Measurements from ENCODE around the gene KERA.
"Not testable (repeated sequence)": the region's sequence is repeated elsewhere in the genome, so short reads cannot be mapped to it uniquely, and the experiment has no call there.

The KERA gene, protein sequence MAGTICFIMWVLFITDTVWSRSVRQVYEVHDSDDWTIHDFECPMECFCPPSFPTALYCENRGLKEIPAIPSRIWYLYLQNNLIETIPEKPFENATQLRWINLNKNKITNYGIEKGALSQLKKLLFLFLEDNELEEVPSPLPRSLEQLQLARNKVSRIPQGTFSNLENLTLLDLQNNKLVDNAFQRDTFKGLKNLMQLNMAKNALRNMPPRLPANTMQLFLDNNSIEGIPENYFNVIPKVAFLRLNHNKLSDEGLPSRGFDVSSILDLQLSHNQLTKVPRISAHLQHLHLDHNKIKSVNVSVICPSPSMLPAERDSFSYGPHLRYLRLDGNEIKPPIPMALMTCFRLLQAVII

DNA sequence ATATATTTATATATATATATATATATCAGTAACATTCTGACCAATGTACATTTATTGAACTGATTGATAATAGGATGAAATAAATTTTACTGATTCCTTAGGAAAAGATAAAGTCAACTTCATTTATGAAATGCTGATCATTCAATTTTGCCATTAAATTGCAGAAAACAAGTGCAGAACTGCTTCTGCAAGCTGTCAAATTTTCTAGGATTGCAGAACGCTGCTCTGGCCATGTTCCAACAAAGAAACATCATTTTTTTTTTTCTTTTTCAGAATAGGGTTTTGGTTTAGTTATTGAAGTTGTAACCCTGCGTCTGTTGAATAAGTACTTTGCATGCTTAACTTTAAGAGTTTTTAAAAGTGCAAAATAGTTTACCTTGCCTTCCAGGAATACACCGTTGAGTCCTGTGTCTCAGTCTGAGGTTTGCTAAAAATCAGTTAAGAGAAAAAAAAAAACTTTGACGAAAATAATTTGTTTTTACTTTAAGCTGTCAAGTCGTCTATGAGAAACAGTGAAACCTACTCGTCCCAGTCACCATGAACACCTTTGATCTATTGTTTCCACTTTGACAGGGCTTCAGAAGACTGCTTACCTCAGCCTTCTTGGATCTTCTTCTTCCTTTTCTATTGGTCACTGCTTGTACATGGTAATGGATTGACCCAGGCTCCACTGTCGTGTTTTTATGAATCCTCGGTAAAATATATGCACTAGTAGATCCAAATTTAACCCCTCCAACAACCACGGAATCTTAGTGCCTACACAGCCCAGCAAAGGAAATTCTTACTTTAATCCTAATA is at the start of gene KERA:
Gene KERA (minus strand): TSS at position 657 of the 798 bp plus-strand sequence. CDS start 1,743 bp downstream, outside the sequence.
- no peak for DNase-seq (ENCODE audit: low read depth in 2 of 2)

DNA sequence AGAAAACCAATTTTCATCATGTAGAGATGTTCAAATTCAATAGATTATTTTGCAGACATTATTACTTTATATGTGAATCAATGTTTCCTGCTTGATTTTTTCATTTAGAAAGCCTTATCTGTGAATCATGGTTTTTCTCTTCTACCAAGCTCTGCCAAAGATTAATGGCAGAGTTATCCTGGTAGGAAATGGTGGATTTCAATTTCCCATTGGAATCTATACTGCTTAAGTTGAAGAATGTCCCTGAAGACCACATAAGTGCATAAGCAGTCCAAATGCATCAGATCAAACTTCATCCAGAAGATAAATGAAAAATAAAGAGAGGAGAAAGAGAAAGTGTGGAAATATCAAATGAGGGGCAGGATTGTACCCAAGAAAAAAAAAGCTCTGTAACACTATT is 48.5 kb upstream of the KERA start:
- DNase-seq (ENCODE audit: low read depth in 2 of 2), result no peak

DNA sequence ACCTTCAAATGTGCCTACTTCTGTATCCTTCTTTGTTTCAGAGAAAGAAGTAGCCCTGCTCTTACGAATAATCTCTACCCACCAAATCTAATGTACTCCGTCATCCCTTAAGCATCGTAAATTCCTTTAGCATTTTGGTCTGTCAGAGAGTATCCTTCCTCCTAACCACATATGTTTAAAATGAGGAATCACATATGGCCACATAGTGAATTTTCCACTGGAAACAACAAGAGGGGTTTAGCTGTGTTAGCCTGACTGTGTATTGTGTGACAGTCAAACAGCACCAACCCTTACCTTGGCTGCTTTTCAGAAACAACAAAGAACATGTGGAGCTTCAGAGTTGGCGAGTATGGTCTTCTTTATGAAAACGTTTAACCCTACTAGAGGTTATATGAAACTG is 48.0 kb upstream of the KERA start:
- no peak for DNase-seq (ENCODE audit: low read depth in 2 of 2)

DNA sequence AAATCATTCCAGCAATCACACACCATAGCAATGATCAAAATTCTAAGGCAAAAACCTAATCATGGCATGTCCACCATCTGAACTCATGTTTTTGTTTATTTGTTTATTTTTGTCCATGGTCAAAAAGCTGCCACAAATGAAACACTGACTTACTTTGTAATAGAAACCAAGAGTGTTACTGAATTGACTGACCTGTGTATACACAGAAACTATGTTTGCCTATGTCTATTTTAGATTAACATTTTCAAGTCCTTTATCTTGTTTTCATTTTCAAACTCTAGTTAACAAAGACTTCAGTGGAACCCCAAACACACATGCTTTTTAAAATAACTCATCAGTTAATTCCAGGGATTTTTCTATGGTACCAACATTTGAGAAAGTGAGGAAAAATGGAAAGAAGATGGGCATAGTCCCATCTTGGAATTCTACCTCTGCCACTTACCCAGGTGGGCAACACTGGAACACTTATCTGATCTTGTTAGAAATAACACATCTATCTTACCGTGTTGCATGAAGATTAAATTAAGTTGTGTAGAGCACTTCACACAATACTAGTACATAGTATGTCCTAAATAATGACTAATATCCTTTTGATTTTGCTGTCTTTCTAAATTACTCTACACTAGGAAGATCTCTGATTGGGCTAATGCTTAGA is 47.1 kb upstream of the KERA start:
- DNase-seq (ENCODE audit: low read depth in 2 of 2), result no peak

DNA sequence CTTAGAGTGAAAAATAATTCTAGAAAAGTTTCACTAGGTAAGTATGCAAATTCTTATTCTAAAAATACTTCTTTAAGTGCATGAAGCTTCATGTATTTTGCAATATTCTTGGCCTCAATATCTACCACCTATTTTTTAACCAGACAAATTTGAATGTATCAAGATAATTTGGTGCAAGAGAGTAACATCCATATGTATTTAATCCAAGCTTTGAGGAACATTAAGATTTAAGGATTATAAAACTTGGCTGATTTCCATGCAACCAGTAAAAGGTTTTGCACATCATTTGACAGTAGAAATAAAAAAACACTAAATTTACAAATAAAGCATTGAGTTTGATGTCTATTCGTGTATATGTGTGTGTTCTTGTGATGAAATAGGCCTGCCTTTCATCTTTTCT is 45.8 kb upstream of the KERA start:
- no peak for DNase-seq (ENCODE audit: low read depth in 2 of 2)

DNA sequence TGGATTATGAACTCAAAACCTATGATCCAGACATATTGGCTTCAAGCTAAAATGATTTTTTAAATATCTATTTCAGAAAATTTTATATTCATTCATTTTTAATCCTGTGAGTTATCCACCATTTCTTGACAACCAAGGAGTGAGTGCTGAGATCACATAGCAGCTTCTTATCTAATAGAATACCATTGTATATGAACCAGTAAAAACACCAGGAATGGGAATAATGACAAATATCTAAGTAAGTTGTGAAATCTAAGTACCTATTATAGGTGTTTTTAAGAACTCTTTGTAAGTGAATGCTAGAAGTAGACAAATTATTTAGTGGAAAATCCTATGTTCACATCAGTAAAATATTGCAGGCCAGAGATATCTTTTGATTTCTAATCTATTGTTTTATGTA is 45.3 kb upstream of the KERA start:
- DNase-seq (ENCODE audit: low read depth in 2 of 2), result no peak

DNA sequence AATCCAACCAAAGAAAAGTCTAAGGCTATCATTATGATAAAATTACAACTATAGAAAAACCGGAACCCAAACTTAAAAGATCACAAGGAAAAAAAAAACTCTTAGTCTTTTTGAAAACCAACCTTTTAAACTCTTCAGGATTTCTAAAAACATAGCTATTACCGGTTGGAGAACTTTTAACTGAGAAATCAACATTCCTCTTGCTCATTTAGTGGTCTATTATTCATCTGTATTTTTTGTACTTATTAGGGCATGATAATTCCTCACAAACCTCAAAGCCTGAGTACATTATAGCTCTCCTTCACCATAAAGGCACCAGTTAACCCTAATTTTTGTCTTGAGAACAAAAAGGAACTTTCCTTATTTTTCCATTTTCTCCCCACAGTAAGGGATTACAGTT is 43.1 kb upstream of the KERA start:
- DNase-seq (ENCODE audit: low read depth in 2 of 2), result no peak

DNA sequence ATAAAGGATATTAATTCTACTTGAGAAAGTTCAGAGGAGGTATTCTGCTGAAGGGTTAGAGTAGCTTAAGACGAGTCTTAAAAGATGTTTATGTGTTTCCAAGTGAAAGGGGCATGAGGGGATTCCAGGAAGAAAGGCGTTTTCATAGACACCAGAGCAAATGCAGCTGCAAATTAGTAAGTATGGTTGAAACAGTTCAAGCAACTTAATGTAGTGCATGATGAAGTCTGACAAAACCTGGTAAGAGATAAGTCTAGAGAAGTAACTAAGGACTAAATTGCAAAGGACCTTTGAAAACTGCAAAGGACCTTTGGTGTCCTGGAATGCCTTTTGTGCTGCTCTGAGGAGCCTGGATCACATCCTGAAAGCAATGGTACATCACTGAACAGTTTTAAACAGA is 42.0 kb upstream of the KERA start:
- DNase-seq (ENCODE audit: low read depth in 2 of 2), result no peak

DNA sequence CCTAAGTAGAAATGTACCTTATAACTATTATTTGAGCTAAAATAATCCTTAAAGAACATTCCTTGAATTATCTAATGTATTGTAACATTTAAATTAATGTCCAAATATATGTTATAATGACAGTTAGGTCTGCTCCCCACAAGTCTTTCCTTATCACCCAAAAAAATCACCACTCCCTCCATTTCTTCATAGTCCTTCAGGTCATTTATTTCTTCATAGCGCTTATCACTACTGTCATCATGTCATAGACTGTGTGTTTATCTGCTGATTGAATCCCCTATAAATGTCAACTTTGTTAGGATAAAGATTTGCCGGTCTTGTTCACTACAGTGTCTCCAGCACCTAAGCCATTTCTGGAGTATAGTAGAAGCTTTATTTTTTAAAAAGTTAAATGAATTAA is 41.5 kb upstream of the KERA start:
- DNase-seq (ENCODE audit: low read depth in 2 of 2), result no peak

DNA sequence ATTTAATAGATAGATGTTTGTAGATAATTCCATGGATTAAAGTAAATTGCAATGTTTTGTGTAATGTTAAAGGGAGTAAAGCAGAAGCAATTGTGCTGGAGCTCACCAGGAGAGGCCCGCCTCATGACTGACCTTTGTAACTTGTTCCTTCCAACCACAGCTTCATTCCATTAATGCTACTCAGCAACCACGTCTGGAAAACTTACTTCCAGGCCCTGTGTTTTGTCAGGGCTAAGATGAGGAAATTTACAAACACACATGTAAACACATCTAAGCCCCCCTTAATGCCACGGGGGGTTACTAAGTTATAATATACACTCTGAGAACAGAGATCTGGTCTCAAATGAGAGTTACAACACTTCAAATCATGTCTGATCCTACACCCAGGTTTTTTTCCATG is 41.1 kb upstream of the KERA start:
- DNase-seq (ENCODE audit: low read depth in 2 of 2), result no peak

DNA sequence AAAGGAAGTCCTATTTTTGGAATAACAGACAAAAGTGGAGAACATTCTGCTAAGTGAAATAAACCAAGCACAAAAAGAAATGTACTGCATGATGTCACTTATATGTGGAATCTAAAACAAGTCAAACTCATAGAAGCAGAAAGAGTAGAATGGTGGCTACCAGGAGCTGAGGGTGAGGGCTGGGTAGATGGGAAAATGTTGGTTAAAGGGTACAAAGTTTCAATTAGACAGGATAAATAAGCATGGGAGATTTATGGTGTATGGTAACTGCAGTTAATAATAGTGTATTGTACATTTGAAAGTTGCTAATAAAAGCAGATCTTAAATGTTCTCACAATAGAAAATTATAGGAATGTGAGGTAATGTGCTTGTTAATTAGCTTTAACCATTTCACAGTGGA is 40.6 kb upstream of the KERA start:
- DNase-seq (ENCODE audit: low read depth in 2 of 2), result no peak

DNA sequence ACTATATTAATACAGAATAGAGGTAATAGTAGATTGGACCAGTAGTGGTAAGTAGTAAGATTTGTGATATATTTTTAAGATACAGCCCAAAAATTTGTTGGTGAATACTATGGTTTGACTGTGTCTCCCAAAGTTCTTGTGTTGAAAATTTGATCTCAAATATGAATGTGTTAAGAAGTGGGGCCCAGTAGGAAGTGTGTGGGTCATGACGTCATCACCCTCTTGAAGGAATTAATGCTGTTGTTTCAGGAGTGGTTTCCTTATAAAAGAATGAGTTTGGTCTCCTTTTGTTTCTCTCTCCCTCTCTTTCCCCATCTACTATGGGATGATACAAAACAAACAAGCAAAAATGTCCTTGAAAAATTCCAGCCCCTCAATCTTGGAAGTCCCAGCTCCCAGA is 37.1 kb upstream of the KERA start:
- DNase-seq (ENCODE audit: low read depth in 2 of 2), result no peak

DNA sequence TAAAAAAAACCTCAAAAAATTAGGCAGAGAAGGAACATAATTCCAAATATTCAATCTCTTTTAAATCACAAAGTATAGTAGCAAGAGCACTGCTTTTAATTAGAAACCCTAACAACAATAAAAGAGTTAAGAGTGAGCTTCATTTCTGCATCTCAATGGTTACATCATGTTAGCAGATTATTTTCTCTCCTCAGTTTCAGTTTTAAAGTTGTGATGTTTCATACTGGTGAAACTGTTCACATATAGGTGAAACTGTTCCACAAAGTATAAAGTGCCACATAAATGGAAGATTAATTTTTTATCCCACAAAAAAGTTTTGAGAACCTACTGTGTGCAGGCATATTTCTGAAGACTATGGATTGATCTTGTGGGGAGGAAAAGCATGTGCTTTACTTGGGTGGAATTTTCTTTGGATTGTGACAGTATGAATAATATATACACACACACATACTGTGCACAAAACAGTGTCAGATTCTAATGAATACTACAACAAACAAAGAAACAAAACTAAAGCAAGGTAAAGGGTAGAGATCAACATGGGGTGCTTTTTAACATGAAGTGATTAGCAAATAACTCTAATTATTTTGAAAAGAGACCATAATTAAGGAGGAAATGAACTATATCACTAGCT is 36.3 kb upstream of the KERA start:
- no peak for DNase-seq (ENCODE audit: low read depth in 2 of 2)

DNA sequence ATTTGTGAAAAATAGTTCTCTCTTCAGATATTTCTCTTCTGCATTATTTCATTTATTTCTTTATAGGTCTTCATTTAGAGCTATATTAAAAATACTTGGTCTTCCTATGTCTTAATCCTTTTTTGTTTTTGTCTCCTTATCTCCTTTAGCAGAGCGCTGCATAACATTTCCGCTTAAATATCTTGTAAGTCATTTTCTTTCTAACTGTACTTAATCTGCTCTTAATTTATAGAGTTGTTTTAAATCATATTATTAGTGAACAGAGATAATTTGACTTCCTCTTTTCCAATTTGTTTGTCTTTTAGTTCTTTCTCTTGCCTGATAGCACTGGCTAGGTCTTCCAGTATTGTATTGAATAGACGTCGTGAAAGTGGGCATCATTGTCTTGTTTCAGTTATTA is 35.5 kb upstream of the KERA start:
- DNase-seq (ENCODE audit: low read depth in 2 of 2), result no peak

DNA sequence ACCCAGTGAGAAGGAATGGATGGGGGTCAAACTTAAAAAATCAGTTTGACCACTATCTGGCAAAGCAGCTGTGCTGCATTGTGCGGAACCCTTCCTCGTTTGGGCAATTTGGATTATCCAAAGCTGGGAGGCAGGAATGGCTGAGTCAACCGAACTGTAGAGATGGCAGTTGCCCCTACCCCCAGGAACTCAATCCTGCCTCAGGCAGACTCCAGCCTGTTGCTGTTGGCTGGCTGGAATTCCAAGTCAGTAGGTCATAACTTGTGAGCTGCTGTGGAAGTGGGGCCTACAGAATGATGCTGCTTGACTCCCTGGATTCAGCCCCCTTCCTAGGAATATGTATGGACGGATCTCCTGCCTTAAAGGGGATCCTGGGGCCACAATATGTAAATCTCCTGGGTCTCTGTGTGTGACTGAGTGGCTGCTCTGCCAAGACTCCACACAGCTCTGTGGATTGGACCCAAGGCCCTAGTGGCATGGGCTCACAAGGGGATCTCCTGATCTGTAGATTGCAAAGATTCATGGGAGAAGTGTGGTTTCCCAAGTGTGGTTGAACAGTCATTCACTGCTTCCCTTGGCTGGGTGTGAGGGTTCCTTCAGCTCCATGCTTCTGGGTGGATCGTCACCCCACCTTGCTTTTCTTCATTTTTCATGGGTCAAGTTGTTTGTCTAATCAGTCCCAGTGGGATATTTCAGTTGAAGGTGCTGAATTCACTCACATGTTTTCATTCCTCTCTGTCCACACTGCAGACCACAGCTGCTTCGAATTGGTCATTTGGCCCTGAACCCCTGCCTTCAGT is 34.3 kb upstream of the KERA start:
- no peak for DNase-seq (ENCODE audit: low read depth in 2 of 2)

DNA sequence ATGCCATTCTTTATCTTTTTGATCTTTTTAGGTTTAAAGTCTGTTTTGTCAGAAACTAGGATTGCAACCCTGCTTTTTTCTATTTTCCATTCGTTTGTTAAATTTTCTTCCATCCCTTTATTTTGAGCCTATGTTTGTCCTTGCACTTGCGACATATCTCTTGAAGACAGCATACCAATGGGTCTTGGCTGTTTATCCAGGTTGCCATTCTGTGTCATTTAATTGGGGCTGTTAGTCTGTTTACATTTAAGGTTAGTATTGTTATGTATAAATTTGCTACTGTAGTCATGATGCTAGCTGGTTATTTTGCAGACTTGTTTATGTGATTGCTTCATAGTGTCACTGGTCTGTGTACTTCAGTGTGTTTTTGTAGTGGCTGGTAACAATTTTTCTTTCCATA is 32.1 kb upstream of the KERA start:
- not testable (repeated sequence) for DNase-seq (ENCODE audit: low read depth in 2 of 2)

DNA sequence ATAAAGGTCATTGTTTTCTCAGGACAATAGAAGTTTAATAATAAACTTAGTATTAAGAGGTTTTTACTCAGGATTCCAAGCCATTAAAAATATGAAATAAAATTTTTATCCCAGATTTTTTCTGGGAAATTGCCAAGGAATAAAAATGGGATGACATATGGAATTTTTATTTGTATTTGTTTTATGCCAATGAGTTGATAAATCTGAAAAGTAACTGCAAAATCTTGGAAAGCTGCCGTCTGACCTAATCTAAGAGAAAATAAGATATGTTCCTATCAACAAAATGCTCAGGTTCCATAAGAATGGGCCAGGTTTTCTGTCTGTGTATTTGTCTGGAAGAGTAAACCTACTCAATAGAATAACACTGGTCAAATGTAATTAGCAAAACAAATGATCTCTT is 22.2 kb upstream of the KERA start:
- no peak for DNase-seq (ENCODE audit: low read depth in 2 of 2)

DNA sequence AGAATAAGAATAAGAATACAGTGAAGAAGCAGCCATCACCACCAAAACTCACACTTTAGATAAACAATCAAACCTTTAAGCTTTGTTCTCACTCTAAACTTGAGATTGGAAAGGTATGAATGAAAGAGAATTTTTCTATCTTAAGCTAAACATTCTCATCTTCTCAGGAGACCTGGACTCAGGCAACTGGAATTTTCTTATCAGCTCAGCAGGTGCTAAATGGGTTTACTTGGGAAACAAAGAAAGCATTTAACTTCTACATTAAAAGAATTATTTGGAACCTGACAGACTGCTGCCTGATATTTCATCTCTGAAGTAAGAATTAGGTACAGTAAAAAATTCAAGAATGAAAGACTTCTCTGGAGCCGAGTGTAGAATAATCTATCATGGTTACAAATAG is 20.7 kb upstream of the KERA start:
- no peak for DNase-seq (ENCODE audit: low read depth in 2 of 2)

DNA sequence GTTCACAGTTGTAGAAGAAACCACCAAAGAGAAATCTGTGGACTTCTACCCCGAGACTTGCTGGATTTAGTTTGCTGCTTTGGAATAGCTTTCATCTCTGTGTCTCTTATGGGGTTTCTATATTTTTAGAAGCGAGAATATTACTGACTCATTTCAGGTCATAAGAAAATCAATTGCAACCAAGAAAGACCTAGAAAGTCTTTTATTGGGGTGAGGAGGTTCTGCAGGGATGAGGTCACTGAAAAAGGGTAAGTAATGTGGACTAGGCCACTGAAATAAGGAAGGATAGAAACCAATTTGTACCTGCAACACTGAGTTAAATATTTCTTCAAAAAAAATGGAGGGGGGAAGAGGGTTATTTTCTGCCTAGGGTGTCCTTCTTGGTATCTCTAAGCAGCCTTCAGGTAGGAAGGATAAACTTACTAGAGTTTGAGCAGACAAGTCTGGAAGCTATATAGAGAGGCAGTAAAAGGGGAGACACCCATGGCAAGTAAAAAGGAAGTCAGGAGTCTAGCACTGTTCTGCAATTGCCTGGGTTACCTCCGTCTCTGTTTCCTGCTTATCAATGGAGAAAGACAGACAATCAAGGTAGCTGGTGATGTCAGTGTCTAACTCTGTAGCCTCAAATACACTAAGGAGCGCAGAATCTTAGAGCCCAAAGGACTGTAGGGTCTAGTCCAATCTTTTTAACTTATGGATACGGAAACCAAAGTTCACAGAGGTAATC is 19.6 kb upstream of the KERA start:
- DNase-seq (ENCODE audit: low read depth in 2 of 2), result no peak

DNA sequence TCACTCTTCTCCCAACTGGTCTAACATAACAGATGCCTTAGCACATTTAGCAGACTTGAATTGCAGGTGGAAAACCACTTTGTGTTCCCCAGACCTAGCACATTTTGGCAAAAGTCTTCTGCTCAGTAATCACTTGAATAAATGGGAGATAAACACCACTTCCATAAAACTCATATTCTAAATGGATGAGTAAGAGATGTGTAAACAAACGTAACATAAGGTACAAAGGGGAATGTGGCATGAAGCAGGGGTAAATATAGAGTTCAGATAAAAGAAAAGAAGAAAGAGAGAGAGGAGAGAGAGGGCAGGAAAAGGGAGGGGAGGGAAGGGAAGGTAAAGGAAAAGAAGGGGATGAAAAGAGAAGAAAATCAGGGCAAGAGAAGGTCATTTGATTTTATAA is 17.0 kb upstream of the KERA start:
- no peak for DNase-seq (ENCODE audit: low read depth in 2 of 2)

DNA sequence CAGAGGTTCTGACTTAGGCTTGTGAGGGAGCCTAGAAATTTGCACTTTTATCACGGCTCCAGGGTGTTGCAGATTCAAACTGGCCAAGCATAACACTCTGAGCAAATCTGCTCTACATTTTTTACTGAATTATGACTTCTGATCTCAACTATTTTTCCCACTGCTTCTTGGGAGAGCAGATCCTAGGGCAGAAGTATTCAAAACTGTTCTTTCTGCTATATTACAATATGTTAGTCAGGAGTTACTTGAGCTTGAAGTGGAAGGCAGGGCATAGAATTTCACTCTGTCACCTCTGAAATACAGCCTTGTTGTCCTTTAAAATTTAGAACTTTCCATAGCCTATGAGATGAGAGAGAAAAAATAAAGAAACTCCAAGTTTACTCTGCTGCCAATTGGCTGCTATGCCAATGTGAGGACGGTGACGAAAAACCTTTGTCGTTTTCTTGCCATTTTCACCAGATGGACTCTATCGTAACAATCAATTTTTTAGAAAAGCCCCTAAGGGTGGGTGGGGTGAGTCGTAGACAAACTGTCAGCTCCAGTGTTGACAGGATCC is 16.4 kb upstream of the KERA start:
- no peak for DNase-seq (ENCODE audit: low read depth in 2 of 2)

Measured in stimulated activated CD8-positive, alpha-beta memory T cell treated with anti-CD3 and anti-CD28 coated beads, Interleukin-2, amount 100 ng/mL, for 1 hour (primary cell).